ENCODE measurements around the gene THRB.

DNA sequence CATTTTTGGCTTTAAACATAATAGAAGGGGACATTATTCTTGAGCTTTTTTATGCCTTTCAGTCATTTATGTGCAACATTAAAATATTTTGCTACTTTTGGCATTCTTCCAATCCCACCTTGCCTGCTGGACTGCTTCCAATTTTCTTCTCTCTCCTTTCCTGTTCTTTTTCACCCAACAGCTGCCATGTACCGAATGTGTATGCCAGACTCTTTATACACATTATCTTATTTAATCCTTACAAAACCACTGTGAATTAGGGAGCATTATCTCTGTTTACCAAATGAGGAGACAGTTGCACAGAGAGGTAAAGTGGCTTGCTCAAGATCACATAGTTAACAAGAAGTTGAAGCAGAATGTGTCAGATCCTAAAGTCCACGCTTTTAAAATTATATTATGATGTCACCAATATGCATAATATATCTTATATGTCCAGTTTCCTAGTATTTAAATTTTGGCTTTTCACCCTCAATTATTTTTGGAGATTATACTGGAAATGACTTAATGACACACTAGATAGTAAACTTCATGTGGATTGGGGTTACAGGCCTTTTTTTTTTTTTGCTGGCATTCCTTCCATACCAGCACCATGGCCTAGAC is 231.5 kb downstream of the THRB start:
- TF ChIP-seq, protein P1, sequence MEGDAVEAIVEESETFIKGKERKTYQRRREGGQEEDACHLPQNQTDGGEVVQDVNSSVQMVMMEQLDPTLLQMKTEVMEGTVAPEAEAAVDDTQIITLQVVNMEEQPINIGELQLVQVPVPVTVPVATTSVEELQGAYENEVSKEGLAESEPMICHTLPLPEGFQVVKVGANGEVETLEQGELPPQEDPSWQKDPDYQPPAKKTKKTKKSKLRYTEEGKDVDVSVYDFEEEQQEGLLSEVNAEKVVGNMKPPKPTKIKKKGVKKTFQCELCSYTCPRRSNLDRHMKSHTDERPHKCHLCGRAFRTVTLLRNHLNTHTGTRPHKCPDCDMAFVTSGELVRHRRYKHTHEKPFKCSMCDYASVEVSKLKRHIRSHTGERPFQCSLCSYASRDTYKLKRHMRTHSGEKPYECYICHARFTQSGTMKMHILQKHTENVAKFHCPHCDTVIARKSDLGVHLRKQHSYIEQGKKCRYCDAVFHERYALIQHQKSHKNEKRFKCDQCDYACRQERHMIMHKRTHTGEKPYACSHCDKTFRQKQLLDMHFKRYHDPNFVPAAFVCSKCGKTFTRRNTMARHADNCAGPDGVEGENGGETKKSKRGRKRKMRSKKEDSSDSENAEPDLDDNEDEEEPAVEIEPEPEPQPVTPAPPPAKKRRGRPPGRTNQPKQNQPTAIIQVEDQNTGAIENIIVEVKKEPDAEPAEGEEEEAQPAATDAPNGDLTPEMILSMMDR (IDR thresholded peaks at IDR 0.05) = no peak
- no peak for TF ChIP-seq POLR2A (IDR thresholded peaks at IDR 0.05)

All from heart left ventricle (tissue), 13 donors.